ENCODE results near the gene NMS. TPM values are rescaled to one million over a fixed set of nuclear protein-coding genes. Genes with fewer than 3 reads are reported as not detected.

NMS gene
- total RNA-seq: not detected

GRCh38 chr2:100470182-100470581, at the start of gene NMS:
Gene NMS (plus strand): TSS chr2:100470482. CDS start chr2:100470489, 7 bp downstream.
- Histone ChIP-seq H3K27me3 (no peaks in the 10 kb centered on the region), H3K9me3 (no peaks in the 10 kb centered on the region), H3K4me1 (no peaks in the 10 kb centered on the region), H3K27ac (no peak within 1 kb of the TSS), H3K4me3 (no peak within 1 kb of the TSS), H3K36me3 (no peaks in the 10 kb centered on the region)
- TF ChIP-seq POLR2A (IDR thresholded peaks at IDR 0.05) (no peak), EP300 (IDR thresholded peaks at IDR 0.05) (no peak), POLR2AphosphoS5 (IDR thresholded peaks at IDR 0.05) (no peak), CTCF (IDR thresholded peaks at IDR 0.05) (no peak)
- 81 to 97% methylated on average over 7 of the region's 7 CpGs for WGBS, 2 donors
- ATAC-seq (ENCODE audit: low FRiP score in 2 of 2) (no peak), DNase-seq (no peak)

- peak in 5 of 6 experiments; percentile 25 to 51 (median 37) for TF ChIP-seq CTCF (IDR thresholded peaks at IDR 0.05)
- no peak for TF ChIP-seq EP300 (IDR thresholded peaks at IDR 0.05)
- peak; percentile 32 to 40 for ATAC-seq (ENCODE audit: low FRiP score in 2 of 2)
- no peak overlapping the region for H3K4me3 ChIP-seq
- no peak overlapping the region for H3K27ac ChIP-seq
- no peaks in the 10 kb centered on the region for H3K9me3 ChIP-seq
- peaks cover 0 to 4% (median 0%) of the 10 kb centered on the region in 4 donors for H3K4me1 ChIP-seq
- H3K27me3 ChIP-seq: no peaks in the 10 kb centered on the region
- no peaks in the 10 kb centered on the region for H3K36me3 ChIP-seq
- no peak for DNase-seq
- 75 to 78% methylated on average over 4 of the region's 4 CpGs for WGBS, 2 donors
Measured at GRCh38 chr2:100422320-100423055, 47.8 kb upstream of the NMS start.

GRCh38 chr2:100423631-100424030, 46.7 kb upstream of the NMS start:
- Histone ChIP-seq H3K9me3 (no peaks in the 10 kb centered on the region), H3K4me3 (no peak overlapping the region), H3K27me3 (no peaks in the 10 kb centered on the region), H3K4me1 (no peaks in the 10 kb centered on the region), H3K27ac (no peak overlapping the region), H3K36me3 (no peaks in the 10 kb centered on the region)
- TF ChIP-seq POLR2A (IDR thresholded peaks at IDR 0.05) (no peak), EP300 (IDR thresholded peaks at IDR 0.05) (no peak), POLR2AphosphoS5 (IDR thresholded peaks at IDR 0.05) (no peak), CTCF (IDR thresholded peaks at IDR 0.05) (no peak)
- no peak for DNase-seq
- 91 to 100% methylated on average over 1 of the region's 1 CpG for WGBS, 2 donors
- no peak for ATAC-seq (ENCODE audit: low FRiP score in 2 of 2)

GRCh38 chr2:100424277-100424875, 45.9 kb upstream of the NMS start:
- WGBS, 2 donors: 87 to 89% methylated on average over 4 of the region's 4 CpGs

More at GRCh38 chr2:100424277-100424875, 45.9 kb upstream of the NMS start:
- H3K27me3 ChIP-seq: no peaks in the 10 kb centered on the region
- no peak overlapping the region for H3K4me3 ChIP-seq
- H3K36me3 ChIP-seq: no peaks in the 10 kb centered on the region
- no peak overlapping the region for H3K27ac ChIP-seq
- H3K9me3 ChIP-seq: no peaks in the 10 kb centered on the region
- ATAC-seq (ENCODE audit: low FRiP score in 2 of 2) (peak in 1 of 2 donors; percentile 8), DNase-seq (no peak)
- H3K4me1 ChIP-seq: no peaks in the 10 kb centered on the region
- TF ChIP-seq POLR2A (IDR thresholded peaks at IDR 0.05) (no peak), EP300 (IDR thresholded peaks at IDR 0.05) (no peak), CTCF (IDR thresholded peaks at IDR 0.05) (no peak), POLR2AphosphoS5 (IDR thresholded peaks at IDR 0.05) (no peak)
